H9 (cell line): ENCODE results near the gene CHPF2. TPM values are rescaled to one million over a fixed set of nuclear protein-coding genes. Genes with fewer than 3 reads are reported as not detected.

Source experiments
- DNase-seq: peaks from one replicate; pipeline ENCODE4 v3.0.0-alpha.2; 2017
- H2AFZ ChIP-seq: one replicate; pipeline ENCODE4 v1.6.1; 2013; ENCODE audit warnings: mild to moderate bottlenecking, low read length, control low read depth, moderate library complexity
- H2AK5ac ChIP-seq: 2 replicates; pipeline ENCODE4 v1.6.1; 2013; ENCODE audit warnings: low read length, control low read depth, mixed read lengths; ENCODE audit not compliant: insufficient read length
- H2BK120ac ChIP-seq: one replicate; pipeline ENCODE4 v1.6.1; 2013; ENCODE audit warnings: low read depth, mild to moderate bottlenecking, low read length, control low read depth, inconsistent platforms; ENCODE audit not compliant: poor library complexity, severe bottlenecking
- H2BK12ac ChIP-seq: 2 replicates; pipeline ENCODE4 v1.6.1; 2013; ENCODE audit warnings: low read length, control low read depth, mixed read lengths, low read depth; ENCODE audit not compliant: insufficient read length
- H2BK15ac ChIP-seq: 2 replicates; pipeline ENCODE4 v1.6.1; 2013; ENCODE audit warnings: low read depth, low read length, control low read depth
- H2BK20ac ChIP-seq: one replicate; pipeline ENCODE4 v1.6.1; 2013; ENCODE audit warnings: low read depth, mild to moderate bottlenecking, low read length, control low read depth, inconsistent platforms; ENCODE audit not compliant: poor library complexity, severe bottlenecking
- H2BK5ac ChIP-seq: 2 replicates; pipeline ENCODE4 v1.6.1; 2013; ENCODE audit warnings: low read length, control low read depth, mixed read lengths; ENCODE audit not compliant: insufficient read length
- H3K14ac ChIP-seq: 2 replicates; pipeline ENCODE4 v1.6.1; 2013; ENCODE audit warnings: low read length, control low read depth; ENCODE audit not compliant: insufficient read depth
- H3K18ac ChIP-seq: 2 replicates; pipeline ENCODE4 v1.6.1; 2013; ENCODE audit warnings: low read depth, mild to moderate bottlenecking, mixed read lengths, low read length, control low read depth; ENCODE audit not compliant: insufficient read length
- H3K23ac ChIP-seq: 2 replicates; pipeline ENCODE4 v1.6.1; 2013; ENCODE audit warnings: low read length, control low read depth, mixed read lengths, low read depth; ENCODE audit not compliant: insufficient read length
- H3K23me2 ChIP-seq: 2 replicates; pipeline ENCODE4 v1.6.1; 2013; ENCODE audit warnings: low read depth, mild to moderate bottlenecking, mixed read lengths, low read length, control low read depth; ENCODE audit not compliant: insufficient read length, poor library complexity, severe bottlenecking
- H3K27ac ChIP-seq: 2 replicates; pipeline ENCODE4 v1.5.1; 2013; ENCODE audit warnings: low read length, control low read depth, mixed read lengths, low read depth; ENCODE audit not compliant: insufficient read length
- H3K27me3 ChIP-seq: 2 replicates; pipeline ENCODE4 v1.6.1; 2013; ENCODE audit warnings: low read length, control low read depth, inconsistent platforms; ENCODE audit not compliant: insufficient read depth
- H3K4ac ChIP-seq: 2 replicates; pipeline ENCODE4 v1.6.1; 2013; ENCODE audit warnings: low read depth, mild to moderate bottlenecking, control low read depth, inconsistent platforms, low read length, moderate library complexity
- H3K4me1 ChIP-seq: 2 replicates; pipeline ENCODE4 v1.6.1; 2013; ENCODE audit warnings: low read length, control low read depth, inconsistent platforms; ENCODE audit not compliant: insufficient read depth
- H3K4me2 ChIP-seq: 2 replicates; pipeline ENCODE4 v1.6.1; 2013; ENCODE audit warnings: low read length, control low read depth, mixed read lengths; ENCODE audit not compliant: insufficient read length, insufficient read depth
- H3K56ac ChIP-seq: 2 replicates; pipeline ENCODE4 v1.6.1; 2013; ENCODE audit warnings: low read depth, mild to moderate bottlenecking, mixed read lengths, low read length, control low read depth; ENCODE audit not compliant: insufficient read length
- H3K79me1 ChIP-seq: 2 replicates; pipeline ENCODE4 v1.6.1; 2013; ENCODE audit warnings: low read depth, mild to moderate bottlenecking, moderate library complexity, low read length, control low read depth, inconsistent platforms; ENCODE audit not compliant: insufficient read depth, poor library complexity, severe bottlenecking
- H3K79me2 ChIP-seq: 2 replicates; pipeline ENCODE4 v1.6.1; 2013; ENCODE audit warnings: low read length, control low read depth, inconsistent platforms; ENCODE audit not compliant: insufficient read depth
- H3K9ac ChIP-seq: 2 replicates; pipeline ENCODE4 v1.6.1; 2013; ENCODE audit warnings: low read length, control low read depth, mixed read lengths; ENCODE audit not compliant: insufficient read length; ENCODE audit errors: extremely low read depth
- H3K9me3 ChIP-seq: one replicate; pipeline ENCODE4 v1.6.1; 2013; ENCODE audit warnings: low read depth, low read length, inconsistent platforms; ENCODE audit not compliant: control insufficient read depth
- H3T11ph ChIP-seq: one replicate; pipeline ENCODE4 v1.6.1; 2013; ENCODE audit warnings: mild to moderate bottlenecking, low read length, control low read depth, inconsistent platforms
- H4K20me1 ChIP-seq: one replicate; pipeline ENCODE4 v1.6.1; 2013; ENCODE audit not compliant: control insufficient read depth, insufficient read length, insufficient read depth
- H4K5ac ChIP-seq: 2 replicates; pipeline ENCODE4 v1.6.1; 2013; ENCODE audit warnings: low read depth, mild to moderate bottlenecking, mixed read lengths, low read length, control low read depth; ENCODE audit not compliant: insufficient read length
- H4K8ac ChIP-seq: replicated peaks from 2 replicates; pipeline ENCODE4 v1.6.1; 2013; ENCODE audit warnings: low read length, control low read depth, mixed read lengths, low read depth; ENCODE audit not compliant: insufficient read length
- H4K91ac ChIP-seq: 2 replicates; pipeline ENCODE4 v1.6.1; 2013; ENCODE audit warnings: low read depth, mild to moderate bottlenecking, moderate library complexity, mixed read lengths, low read length, control low read depth; ENCODE audit not compliant: insufficient read length
- H3K27ac Mint-ChIP-seq, 3 experiments: 2 replicates in 2 of 3; 3 replicates in 1 of 3; pipeline ENCODE4 v1.8.0; 2020 to 2021; ENCODE audit warnings: mixed read lengths in 3 of 3, mild to moderate bottlenecking in 1 of 3, moderate library complexity in 1 of 3
- H3K27me3 Mint-ChIP-seq: 2 replicates; pipeline ENCODE4 v1.8.0; 2021; ENCODE audit warnings: low read depth, mild to moderate bottlenecking, moderate library complexity, mixed read lengths
- H3K36me3 Mint-ChIP-seq, 3 experiments: 2 replicates in 2 of 3; 3 replicates in 1 of 3; pipeline ENCODE4 v1.8.0; 2020 to 2021; ENCODE audit warnings: low read depth in 3 of 3, mixed read lengths in 3 of 3; ENCODE audit not compliant: insufficient read depth in 1 of 3
- H3K4me1 Mint-ChIP-seq, 2 experiments: 2 replicates each; pipeline ENCODE4 v1.8.0; 2020; ENCODE audit warnings: mixed read lengths in 2 of 2
- H3K4me3 Mint-ChIP-seq, 2 experiments: 2 replicates in 1 of 2; 3 replicates in 1 of 2; pipeline ENCODE4 v1.8.0; 2020 to 2021; ENCODE audit warnings: mild to moderate bottlenecking in 2 of 2, mixed read lengths in 2 of 2, moderate library complexity in 1 of 2
- H3K9me3 Mint-ChIP-seq, 2 experiments: 2 replicates in 1 of 2; 3 replicates in 1 of 2; pipeline ENCODE4 v1.8.0; 2020; ENCODE audit warnings: mild to moderate bottlenecking in 2 of 2, mixed read lengths in 2 of 2, moderate library complexity in 1 of 2
- WGBS: extraction: QIAGEN DNeasy Blood & Tissue Kit; methylation state at CpG from one replicate; pipeline ENCODE4 v1.1.7; 2013; ENCODE audit warnings: missing lambda C conversion rate, low lambda C conversion rate, mixed read lengths; ENCODE audit not compliant: insufficient read length; ENCODE audit errors: extremely low coverage; 5-methylcytosine and 5-hydroxymethylcytosine counted together
- total RNA-seq: library from RNA; stranded (reverse); gene quantifications from 2 replicates; pipeline ENCODE4 v1.2.1, GENCODE V29; 2021
- TF ChIP-seq, protein P1 (sequence below): fragments of 200-600 bp; sonication (generic); conservative IDR thresholded peaks from 3 replicates; pipeline ENCODE4 v1.8.0; 2021; ENCODE audit warnings: antibody characterized with exemption, mild to moderate bottlenecking

Gene CHPF2
- total RNA-seq, 1 experiment from 2014 or later, result 25.7 TPM

DNA sequence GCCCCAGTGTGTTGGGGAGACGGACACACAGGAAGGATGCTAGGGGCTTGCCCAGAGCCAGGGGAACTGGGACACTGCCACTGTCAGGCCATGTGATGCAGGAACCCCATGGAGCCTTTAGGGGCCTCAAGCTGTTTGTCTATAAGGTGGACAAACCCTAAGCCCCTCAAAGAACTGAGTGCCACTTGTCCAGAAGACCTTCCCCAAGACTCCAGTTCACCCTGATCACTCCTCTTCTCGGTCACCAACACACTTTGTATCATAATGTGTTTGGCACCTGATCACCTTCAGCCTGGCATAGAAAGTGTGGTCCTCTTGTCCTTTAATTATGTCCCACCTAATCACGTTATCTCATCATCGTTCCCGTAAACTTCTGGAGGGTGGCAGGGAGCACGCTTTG lies 22.7 kb upstream of the CHPF2 start:
- Histone ChIP-seq H3K9me3 (no peaks in the 10 kb centered on the region), H3K27ac (no peak overlapping the region), H2AK5ac (no peak overlapping the region), H2BK120ac (no peak overlapping the region), H3K27me3 (no peaks in the 10 kb centered on the region), H3K23me2 (no peaks in the 10 kb centered on the region), H2BK5ac (no peak overlapping the region), H3K14ac (no peak overlapping the region), H2BK12ac (no peak overlapping the region), H3K79me2 (no peaks in the 10 kb centered on the region), H2BK20ac (no peak overlapping the region), H3K4me1 (peaks cover 5% of the 10 kb centered on the region; the same call in 1 of the 2 replicates), H3K56ac (no peak overlapping the region), H4K91ac (no peak overlapping the region), H3K23ac (no peak overlapping the region), H3K9ac (no peak overlapping the region), H3K4me2 (no peak overlapping the region), H4K8ac (no peak overlapping the region), H3T11ph (no peak overlapping the region), H4K20me1 (no peaks in the 10 kb centered on the region), H4K5ac (no peak overlapping the region), H3K79me1 (no peaks in the 10 kb centered on the region), H2AFZ (no peak overlapping the region), H3K18ac (no peak overlapping the region), H2BK15ac (no peak overlapping the region), H3K4ac (no peak overlapping the region)
- Mint-ChIP-seq H3K27me3 (peaks cover 26% of the 10 kb centered on the region), H3K9me3 (no peaks in the 10 kb centered on the region), H3K4me3 (no peak overlapping the region), H3K36me3 (peaks cover 12 to 31% (median 18%) of the 10 kb centered on the region in 3 experiments; a peak in 6 of 7 replicates), H3K4me1 (peaks cover 13 to 16% of the 10 kb centered on the region in 2 experiments), H3K27ac (no peak overlapping the region)
- no CpG with 5 or more reads among the region's 6 CpGs for WGBS
- TF ChIP-seq, protein P1, sequence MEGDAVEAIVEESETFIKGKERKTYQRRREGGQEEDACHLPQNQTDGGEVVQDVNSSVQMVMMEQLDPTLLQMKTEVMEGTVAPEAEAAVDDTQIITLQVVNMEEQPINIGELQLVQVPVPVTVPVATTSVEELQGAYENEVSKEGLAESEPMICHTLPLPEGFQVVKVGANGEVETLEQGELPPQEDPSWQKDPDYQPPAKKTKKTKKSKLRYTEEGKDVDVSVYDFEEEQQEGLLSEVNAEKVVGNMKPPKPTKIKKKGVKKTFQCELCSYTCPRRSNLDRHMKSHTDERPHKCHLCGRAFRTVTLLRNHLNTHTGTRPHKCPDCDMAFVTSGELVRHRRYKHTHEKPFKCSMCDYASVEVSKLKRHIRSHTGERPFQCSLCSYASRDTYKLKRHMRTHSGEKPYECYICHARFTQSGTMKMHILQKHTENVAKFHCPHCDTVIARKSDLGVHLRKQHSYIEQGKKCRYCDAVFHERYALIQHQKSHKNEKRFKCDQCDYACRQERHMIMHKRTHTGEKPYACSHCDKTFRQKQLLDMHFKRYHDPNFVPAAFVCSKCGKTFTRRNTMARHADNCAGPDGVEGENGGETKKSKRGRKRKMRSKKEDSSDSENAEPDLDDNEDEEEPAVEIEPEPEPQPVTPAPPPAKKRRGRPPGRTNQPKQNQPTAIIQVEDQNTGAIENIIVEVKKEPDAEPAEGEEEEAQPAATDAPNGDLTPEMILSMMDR, result no peak
- DNase-seq, result no peak
